Measurements from ENCODE around the gene CATSPERD.

Gene CATSPERD

GRCh38 chr19:5719961-5720790 lies at the start of gene CATSPERD, which contains the start of gene LONP1:
Gene CATSPERD, plus strand, starts transcription at chr19:5720637. Its CDS starts 101 bp downstream, at chr19:5720738.
Gene LONP1, minus strand, starts transcription at chr19:5720146. Its CDS starts 14 bp downstream, at chr19:5720132.
- H3K9me3 ChIP-seq (ENCODE audit: low read depth, low read length): no peaks in the 10 kb centered on the region
- TF ChIP-seq EZH2 (IDR thresholded peaks at IDR 0.05) (no peak), FOXP2 (optimal IDR thresholded peaks at IDR 0.05; ENCODE audit: control extremely low read depth, extremely low read length, insufficient read depth) (peak; percentile 80), POLR2AphosphoS5 (IDR thresholded peaks at IDR 0.05; ENCODE audit: borderline replicate concordance, low read depth, low read length) (peak; percentile 87)
- H3K4me3 ChIP-seq: peak within 1 kb of the TSS; percentile 96
- peak within 1 kb of the TSS; percentile 100 for H3K9ac ChIP-seq (ENCODE audit: insufficient read length)
- DNase-seq (ENCODE audit: low read depth, low spot score): peak; percentile 94
- peaks cover 22% of the 10 kb centered on the region for H3K36me3 ChIP-seq (ENCODE audit: insufficient read depth, low read length)
- peak within 1 kb of the TSS; percentile 98 for H3K27ac ChIP-seq

GRCh38 chr19:5671600-5671999 lies 48.8 kb upstream of the CATSPERD start:
- TF ChIP-seq POLR2AphosphoS5 (IDR thresholded peaks at IDR 0.05; ENCODE audit: borderline replicate concordance, low read depth, low read length): no peak
- TF ChIP-seq FOXP2 (optimal IDR thresholded peaks at IDR 0.05; ENCODE audit: control extremely low read depth, extremely low read length, insufficient read depth): no peak
- TF ChIP-seq EZH2 (IDR thresholded peaks at IDR 0.05): no peak
- Histone ChIP-seq H3K27ac (no peak overlapping the region), H3K9ac (ENCODE audit: insufficient read length) (no peak overlapping the region), H3K9me3 (ENCODE audit: low read depth, low read length) (no peaks in the 10 kb centered on the region), H3K36me3 (ENCODE audit: insufficient read depth, low read length) (peaks cover 32% of the 10 kb centered on the region), H3K4me3 (no peak overlapping the region)
- no peak for DNase-seq (ENCODE audit: low read depth, low spot score)

GRCh38 chr19:5672708-5673459 lies 47.6 kb upstream of the CATSPERD start:
- no peak overlapping the region for H3K9ac ChIP-seq (ENCODE audit: insufficient read length)
- no peak for TF ChIP-seq POLR2AphosphoS5 (IDR thresholded peaks at IDR 0.05; ENCODE audit: borderline replicate concordance, low read depth, low read length)
- TF ChIP-seq FOXP2 (optimal IDR thresholded peaks at IDR 0.05; ENCODE audit: control extremely low read depth, extremely low read length, insufficient read depth): no peak
- TF ChIP-seq EZH2 (IDR thresholded peaks at IDR 0.05): no peak
- H3K4me3 ChIP-seq: no peak overlapping the region
- DNase-seq (ENCODE audit: low read depth, low spot score): no peak
- peaks cover 19% of the 10 kb centered on the region for H3K36me3 ChIP-seq (ENCODE audit: insufficient read depth, low read length)
- no peaks in the 10 kb centered on the region for H3K9me3 ChIP-seq (ENCODE audit: low read depth, low read length)
- no peak overlapping the region for H3K27ac ChIP-seq

GRCh38 chr19:5673752-5674151 lies 46.7 kb upstream of the CATSPERD start:
- Histone ChIP-seq H3K9me3 (ENCODE audit: low read depth, low read length) (no peaks in the 10 kb centered on the region), H3K27ac (no peak overlapping the region), H3K4me3 (no peak overlapping the region), H3K9ac (ENCODE audit: insufficient read length) (no peak overlapping the region), H3K36me3 (ENCODE audit: insufficient read depth, low read length) (peaks cover 13% of the 10 kb centered on the region)
- no peak for DNase-seq (ENCODE audit: low read depth, low spot score)
- TF ChIP-seq POLR2AphosphoS5 (IDR thresholded peaks at IDR 0.05; ENCODE audit: borderline replicate concordance, low read depth, low read length) (no peak), EZH2 (IDR thresholded peaks at IDR 0.05) (no peak), FOXP2 (optimal IDR thresholded peaks at IDR 0.05; ENCODE audit: control extremely low read depth, extremely low read length, insufficient read depth) (no peak)

GRCh38 chr19:5674714-5675113 lies 45.7 kb upstream of the CATSPERD start:
- TF ChIP-seq POLR2AphosphoS5 (IDR thresholded peaks at IDR 0.05; ENCODE audit: borderline replicate concordance, low read depth, low read length) (no peak), EZH2 (IDR thresholded peaks at IDR 0.05) (no peak), FOXP2 (optimal IDR thresholded peaks at IDR 0.05; ENCODE audit: control extremely low read depth, extremely low read length, insufficient read depth) (no peak)
- no peaks in the 10 kb centered on the region for H3K9me3 ChIP-seq (ENCODE audit: low read depth, low read length)
- no peak overlapping the region for H3K27ac ChIP-seq
- no peak overlapping the region for H3K9ac ChIP-seq (ENCODE audit: insufficient read length)
- no peak for DNase-seq (ENCODE audit: low read depth, low spot score)
- peaks cover 3% of the 10 kb centered on the region for H3K36me3 ChIP-seq (ENCODE audit: insufficient read depth, low read length)
- H3K4me3 ChIP-seq: no peak overlapping the region

GRCh38 chr19:5676105-5676771 lies 44.2 kb upstream of the CATSPERD start:
- no peak overlapping the region for H3K9ac ChIP-seq (ENCODE audit: insufficient read length)

GRCh38 chr19:5676772-5677105 lies 43.7 kb upstream of the CATSPERD start:
- TF ChIP-seq EZH2 (IDR thresholded peaks at IDR 0.05): no peak
- TF ChIP-seq POLR2AphosphoS5 (IDR thresholded peaks at IDR 0.05; ENCODE audit: borderline replicate concordance, low read depth, low read length): no peak; the same call in 1 of the 2 replicates
- TF ChIP-seq FOXP2 (optimal IDR thresholded peaks at IDR 0.05; ENCODE audit: control extremely low read depth, extremely low read length, insufficient read depth): no peak
- Histone ChIP-seq H3K9me3 (ENCODE audit: low read depth, low read length) (no peaks in the 10 kb centered on the region), H3K27ac (no peak overlapping the region), H3K9ac (ENCODE audit: insufficient read length) (no peak overlapping the region), H3K4me3 (no peak overlapping the region), H3K36me3 (ENCODE audit: insufficient read depth, low read length) (no peaks in the 10 kb centered on the region; the same call in 1 of the 2 replicates)
- no peak for DNase-seq (ENCODE audit: low read depth, low spot score)

More at GRCh38 chr19:5676105-5676771, 44.2 kb upstream of the CATSPERD start:
- no peak overlapping the region for H3K27ac ChIP-seq
- no peaks in the 10 kb centered on the region; the same call in 1 of the 2 replicates for H3K36me3 ChIP-seq (ENCODE audit: insufficient read depth, low read length)
- no peak for TF ChIP-seq FOXP2 (optimal IDR thresholded peaks at IDR 0.05; ENCODE audit: control extremely low read depth, extremely low read length, insufficient read depth)
- TF ChIP-seq EZH2 (IDR thresholded peaks at IDR 0.05): no peak
- no peak for TF ChIP-seq POLR2AphosphoS5 (IDR thresholded peaks at IDR 0.05; ENCODE audit: borderline replicate concordance, low read depth, low read length)
- no peak overlapping the region for H3K4me3 ChIP-seq
- no peak for DNase-seq (ENCODE audit: low read depth, low spot score)
- H3K9me3 ChIP-seq (ENCODE audit: low read depth, low read length): no peaks in the 10 kb centered on the region

- H3K9me3 ChIP-seq (ENCODE audit: low read depth, low read length): no peaks in the 10 kb centered on the region
- no peak for TF ChIP-seq POLR2AphosphoS5 (IDR thresholded peaks at IDR 0.05; ENCODE audit: borderline replicate concordance, low read depth, low read length)
- no peak for TF ChIP-seq EZH2 (IDR thresholded peaks at IDR 0.05)
- TF ChIP-seq FOXP2 (optimal IDR thresholded peaks at IDR 0.05; ENCODE audit: control extremely low read depth, extremely low read length, insufficient read depth): no peak
- H3K4me3 ChIP-seq: no peak overlapping the region
- no peak overlapping the region for H3K9ac ChIP-seq (ENCODE audit: insufficient read length)
- H3K36me3 ChIP-seq (ENCODE audit: insufficient read depth, low read length): no peaks in the 10 kb centered on the region
- H3K27ac ChIP-seq: no peak overlapping the region
- no peak for DNase-seq (ENCODE audit: low read depth, low spot score)
These were observed 43.3 kb upstream of the CATSPERD start for GRCh38 chr19:5677136-5677535.
